BJ (cell line): ENCODE measurements around the gene RALB. TPM values are rescaled to one million over a fixed set of nuclear protein-coding genes. Genes with fewer than 3 reads are reported as not detected.

Experiments used
- CTCF ChIA-PET: fragments of 350-600 bp; formaldehyde crosslinking; extraction: SDS; loops from one replicate; lab custom pipeline; 2021; ENCODE audit warnings: antibody characterized with exemption, inconsistent platforms; lab: Yijun Ruan, JAX
- POLR2A ChIA-PET: fragments of 300-600 bp; sonication (Branson Sonifier 250); formaldehyde crosslinking; extraction: SDS; loops from one replicate; lab custom pipeline; 2021; ENCODE audit warnings: antibody characterized with exemption; lab: Charles Lee
- DNase-seq: peaks from one replicate; pipeline ENCODE4 v3.0.0-alpha.2; 2011; ENCODE audit warnings: low read depth
- H3K27me3 ChIP-seq: 2 replicates; pipeline ENCODE4 v1.6.0; 2011; ENCODE audit warnings: low read length; ENCODE audit not compliant: control insufficient read depth, insufficient read depth
- H3K36me3 ChIP-seq: 2 replicates; pipeline ENCODE4 v1.5.1; 2011; ENCODE audit warnings: low read length; ENCODE audit not compliant: control insufficient read depth, insufficient read depth
- H3K4me3 ChIP-seq: 2 replicates; pipeline ENCODE4 v1.5.1; 2011; ENCODE audit warnings: low read depth, mild to moderate bottlenecking, control low read depth, low read length
- CTCF ChIP-seq: IDR thresholded peaks from 2 replicates; pipeline ENCODE4 v1.5.1; 2011; ENCODE audit warnings: low read depth, mild to moderate bottlenecking, control low read depth, inconsistent platforms, low read length, moderate library complexity; ENCODE audit not compliant: insufficient read depth
- polyA plus RNA-seq: library from polyadenylated mRNA; depleted of rRNA; stranded (reverse); fragments of >200 nt; gene quantifications from 2 replicates; pipeline ENCODE4 v1.2.3, GENCODE V29; 2011

RALB gene
- polyA plus RNA-seq, 1 experiment = 33.3 TPM

- POLR2A ChIA-PET = no interaction called here
- no peaks in the 10 kb centered on the region for H3K36me3 ChIP-seq
- no peak for TF ChIP-seq CTCF
- CTCF ChIA-PET = interaction anchor here (1.4 to 3.5 kb wide), 3 partner anchors 12 to 349 kb away, joined by 3 to 14 read pairs (median 8); no protein-coding TSS in a partner anchor
- H3K27me3 ChIP-seq = peaks cover 41% of the 10 kb centered on the region
- H3K4me3 ChIP-seq = no peak overlapping the region
- DNase-seq = no peak
Observed at GRCh38 chr2:120330946-120331822, 78.5 kb downstream of the RALB start.

GRCh38 chr2:120331903-120332302, 79.3 kb downstream of the RALB start:
- DNase-seq = no peak
- peaks cover 44% of the 10 kb centered on the region for H3K27me3 ChIP-seq
- TF ChIP-seq CTCF = no peak
- ChIA-PET POLR2A (interaction anchor here (0.8 kb wide), 1 partner anchor 347 kb away, joined by 3 read pairs; no protein-coding TSS in a partner anchor), CTCF (interaction anchor here (1.4 to 3.5 kb wide), 3 partner anchors 11 to 349 kb away, joined by 3 to 14 read pairs (median 8); no protein-coding TSS in a partner anchor)
- H3K36me3 ChIP-seq = no peaks in the 10 kb centered on the region
- no peak overlapping the region for H3K4me3 ChIP-seq

- no peak for DNase-seq
- H3K4me3 ChIP-seq = no peak overlapping the region
- no peak for TF ChIP-seq CTCF
- POLR2A ChIA-PET = interaction anchor here (0.6 to 0.8 kb wide), 2 partner anchors 346 to 736 kb away, joined by 3 read pairs; no protein-coding TSS in a partner anchor
- CTCF ChIA-PET = interaction anchor here (2.0 to 3.5 kb wide), 2 partner anchors 11 to 348 kb away, joined by 8 to 14 read pairs; no protein-coding TSS in a partner anchor
- no peaks in the 10 kb centered on the region for H3K36me3 ChIP-seq
- H3K27me3 ChIP-seq = peaks cover 43% of the 10 kb centered on the region
Observed at GRCh38 chr2:120332384-120332783, 79.7 kb downstream of the RALB start.

- Histone ChIP-seq H3K36me3 (no peaks in the 10 kb centered on the region), H3K4me3 (no peak overlapping the region), H3K27me3 (peaks cover 38% of the 10 kb centered on the region)
- POLR2A ChIA-PET = no interaction called here
- TF ChIP-seq CTCF = no peak
- CTCF ChIA-PET = interaction anchor here (1.3 to 3.5 kb wide), 4 partner anchors 10 to 346 kb away, joined by 5 to 14 read pairs (median 8); no protein-coding TSS in a partner anchor
- DNase-seq = no peak
Observed at GRCh38 chr2:120334068-120334467, 81.4 kb downstream of the RALB start.

GRCh38 chr2:120336749-120337148, 84.1 kb downstream of the RALB start:
- Histone ChIP-seq H3K36me3 (no peaks in the 10 kb centered on the region), H3K27me3 (peaks cover 29% of the 10 kb centered on the region), H3K4me3 (no peak overlapping the region)
- no peak for TF ChIP-seq CTCF
- no peak for DNase-seq
- ChIA-PET POLR2A (no interaction called here), CTCF (interaction anchor here (1.1 to 1.7 kb wide), 5 partner anchors 13 to 346 kb away, joined by 3 to 6 read pairs (median 5); no protein-coding TSS in a partner anchor)
